ENCODE data around the gene MVB12B.
"Not testable (repeated sequence)": the region's sequence is repeated elsewhere in the genome, so short reads cannot be mapped to it uniquely, and the experiment has no call there.

MVB12B gene

GRCh38 chr9:126326228-126327005 lies at the start of gene MVB12B:
Gene MVB12B (plus strand): TSS chr9:126326829. CDS start chr9:126326930, 101 bp downstream.
- no peak for DNase-seq

- no peak for DNase-seq
These were observed 42.7 kb upstream of the MVB12B start for GRCh38 chr9:126283799-126284465.

- DNase-seq, result not testable (repeated sequence)
These were observed 41.0 kb upstream of the MVB12B start for GRCh38 chr9:126285652-126286051.

- DNase-seq, result no peak
These were observed 39.3 kb upstream of the MVB12B start for GRCh38 chr9:126287166-126287866.

- DNase-seq, result no peak
These were observed 35.8 kb upstream of the MVB12B start for GRCh38 chr9:126290871-126291270.

GRCh38 chr9:126291925-126292324 lies 34.7 kb upstream of the MVB12B start:
- DNase-seq, result no peak

- no peak for DNase-seq
These were observed 33.7 kb upstream of the MVB12B start for GRCh38 chr9:126292736-126293521.

- no peak for DNase-seq
These were observed 33.1 kb upstream of the MVB12B start for GRCh38 chr9:126293522-126293889.

- no peak for DNase-seq
These were observed 32.1 kb upstream of the MVB12B start for GRCh38 chr9:126294331-126295081.

- DNase-seq, result no peak
These were observed 31.5 kb upstream of the MVB12B start for GRCh38 chr9:126295082-126295477.

GRCh38 chr9:126295516-126295915 lies 31.1 kb upstream of the MVB12B start:
- DNase-seq, result no peak

- DNase-seq, result no peak
These were observed 30.6 kb upstream of the MVB12B start for GRCh38 chr9:126295936-126296600.

- no peak for DNase-seq
These were observed 29.9 kb upstream of the MVB12B start for GRCh38 chr9:126296687-126297086.

GRCh38 chr9:126297661-126298060 lies 29.0 kb upstream of the MVB12B start:
- DNase-seq, result no peak

GRCh38 chr9:126298063-126298801 lies 28.4 kb upstream of the MVB12B start:
- DNase-seq, result no peak

GRCh38 chr9:126299706-126300276 lies 26.8 kb upstream of the MVB12B start:
- no peak for DNase-seq

- DNase-seq, result no peak
These were observed 25.4 kb upstream of the MVB12B start for GRCh38 chr9:126301196-126301595.

- peak; percentile 3 for DNase-seq
These were observed 24.5 kb upstream of the MVB12B start for GRCh38 chr9:126301985-126302603.

- DNase-seq, result no peak
These were observed 23.9 kb upstream of the MVB12B start for GRCh38 chr9:126302730-126303129.

- no peak for DNase-seq
These were observed 23.1 kb upstream of the MVB12B start for GRCh38 chr9:126303488-126303887.
